H1 (cell line): ENCODE data around the gene RS1. TPM values are rescaled to one million over a fixed set of nuclear protein-coding genes. Genes with fewer than 3 reads are reported as not detected.

Source experiments
- CTCF ChIA-PET: fragments of 300-600 bp; sonication (Branson Sonifier 250); formaldehyde crosslinking; loops from one replicate; lab custom pipeline; 2021; ENCODE audit not compliant: partially characterized antibody; lab: Charles Lee
- POLR2A ChIA-PET: fragments of 300-600 bp; sonication (Branson Sonifier 250); formaldehyde crosslinking; loops from one replicate; lab custom pipeline; 2021; ENCODE audit warnings: inconsistent platforms; ENCODE audit not compliant: partially characterized antibody; lab: Charles Lee
- DNase-seq, 2 experiments: peaks; one replicate each; pipeline versions ENCODE4 v3.0.0 to v3.0.0-alpha.2; 2010 to 2022; ENCODE audit warnings: low spot score in 2 of 2, low read depth in 1 of 2, mixed read lengths in 1 of 2
- FAIRE-seq: peaks from 2 replicates; lab custom pipeline; 2011; peaks lifted over from hg19 to GRCh38; lab: Jason Lieb, UNC
- H2AFZ ChIP-seq: 2 replicates; pipeline ENCODE4 v1.8.1; 2012; ENCODE audit warnings: low read length, inconsistent platforms
- H2AK5ac ChIP-seq: 2 replicates; pipeline ENCODE4 v1.6.1; 2013; ENCODE audit warnings: low read depth, low read length
- H2BK120ac ChIP-seq: replicated peaks from 2 replicates; pipeline ENCODE3; 2013; ENCODE audit warnings: low read depth, low read length, inconsistent platforms
- H2BK12ac ChIP-seq: 2 replicates; pipeline ENCODE4 v1.6.1; 2013; ENCODE audit warnings: low read depth, low read length
- H2BK15ac ChIP-seq: 2 replicates; pipeline ENCODE4 v1.6.1; 2013; ENCODE audit warnings: low read length
- H2BK20ac ChIP-seq: 2 replicates; pipeline ENCODE4 v1.6.1; 2013; ENCODE audit warnings: low read length
- H2BK5ac ChIP-seq: 2 replicates; pipeline ENCODE4 v1.6.1; 2013; ENCODE audit warnings: low read depth, low read length
- H3K14ac ChIP-seq: 2 replicates; pipeline ENCODE4 v1.6.1; 2013; ENCODE audit warnings: inconsistent platforms; ENCODE audit not compliant: insufficient read length
- H3K18ac ChIP-seq: 2 replicates; pipeline ENCODE4 v1.6.1; 2013; ENCODE audit warnings: low read length; ENCODE audit errors: extremely low read depth
- H3K23ac ChIP-seq: 2 replicates; pipeline ENCODE4 v1.6.1; 2013; ENCODE audit warnings: inconsistent platforms; ENCODE audit not compliant: insufficient read length
- H3K23me2 ChIP-seq: 2 replicates; pipeline ENCODE4 v1.6.1; 2013; ENCODE audit warnings: low read depth, low read length
- H3K27ac ChIP-seq: 2 replicates; pipeline ENCODE4 v1.6.1; 2011; ENCODE audit warnings: low read depth, low read length, inconsistent platforms
- H3K27me3 ChIP-seq, 4 experiments: replicated peaks in 1 of 4; 1 replicate in 1 of 4; 2 replicates in 3 of 4; pipeline versions ENCODE4 v1.6.1 to v1.8.1; 2011 to 2013; ENCODE audit warnings: low read length in 3 of 4, mild to moderate bottlenecking in 3 of 4, inconsistent platforms in 2 of 4, mixed read lengths in 2 of 4, moderate library complexity in 1 of 4; ENCODE audit not compliant: control insufficient read depth in 3 of 4, insufficient read depth in 3 of 4; ENCODE audit errors: extremely low read depth in 1 of 4
- H3K36me3 ChIP-seq, 4 experiments: 2 replicates each; pipeline versions ENCODE4 v1.6.1 to v1.8.1; 2011 to 2013; ENCODE audit warnings: mild to moderate bottlenecking in 4 of 4, low read length in 3 of 4, moderate library complexity in 2 of 4, control low read depth in 1 of 4, inconsistent platforms in 1 of 4; ENCODE audit not compliant: insufficient read depth in 4 of 4, control insufficient read depth in 2 of 4
- H3K4ac ChIP-seq: replicated peaks from 2 replicates; pipeline ENCODE3; 2013; ENCODE audit warnings: low read length, low read depth, mixed read lengths, inconsistent platforms; ENCODE audit not compliant: insufficient read length
- H3K4me1 ChIP-seq, 4 experiments: replicated peaks in 1 of 4; 1 replicate in 1 of 4; 2 replicates in 3 of 4; pipeline versions ENCODE4 v1.6.1 to v1.8.1; 2011 to 2013; ENCODE audit warnings: low read length in 3 of 4, inconsistent platforms in 2 of 4, mixed read lengths in 1 of 4; ENCODE audit not compliant: insufficient read depth in 4 of 4, control insufficient read depth in 3 of 4
- H3K4me2 ChIP-seq, 2 experiments: 2 replicates each; pipeline versions ENCODE4 v1.6.1 to v1.8.1; 2011 to 2013; ENCODE audit warnings: low read depth in 2 of 2, low read length in 2 of 2, control low read depth in 1 of 2, inconsistent platforms in 1 of 2, mild to moderate bottlenecking in 1 of 2; ENCODE audit not compliant: insufficient read depth in 1 of 2
- H3K4me3 ChIP-seq, 4 experiments: fragments of 200-600, 300-600 bp in 1 of 4; sonication (generic), shearing (Covaris generic), sonication (Bioruptor Twin) in 1 of 4; 2 replicates each; pipeline versions ENCODE4 v1.5.1 to v1.8.1; 2011 to 2016; ENCODE audit warnings: low read length in 4 of 4, low read depth in 3 of 4, control low read depth in 2 of 4, inconsistent platforms in 2 of 4, mild to moderate bottlenecking in 2 of 4, mixed read lengths in 1 of 4, moderate library complexity in 1 of 4; ENCODE audit not compliant: insufficient read depth in 2 of 4; ENCODE audit errors: extremely low read depth in 1 of 4
- H3K56ac ChIP-seq: replicated peaks from 2 replicates; pipeline ENCODE3; 2013; ENCODE audit warnings: low read depth, mild to moderate bottlenecking, mixed read lengths, low read length, inconsistent platforms; ENCODE audit not compliant: insufficient read length
- H3K79me1 ChIP-seq: 2 replicates; pipeline ENCODE4 v1.6.1; 2013; ENCODE audit warnings: low read depth, low read length, control low read depth
- H3K79me2 ChIP-seq, 2 experiments: 2 replicates each; pipeline versions ENCODE4 v1.6.1 to v1.8.1; 2012 to 2013; ENCODE audit warnings: low read length in 2 of 2, mild to moderate bottlenecking in 2 of 2, inconsistent platforms in 1 of 2; ENCODE audit not compliant: insufficient read depth in 2 of 2, control insufficient read depth in 1 of 2
- H3K9ac ChIP-seq, 4 experiments: replicated peaks in 1 of 4; 1 replicate in 1 of 4; 2 replicates in 3 of 4; pipeline versions ENCODE4 v1.6.1 to v1.8.1; 2011 to 2013; ENCODE audit warnings: low read depth in 3 of 4, low read length in 3 of 4, control low read depth in 2 of 4, mild to moderate bottlenecking in 2 of 4, moderate library complexity in 2 of 4, inconsistent platforms in 1 of 4; ENCODE audit errors: extremely low read depth in 1 of 4
- H3K9me3 ChIP-seq, 2 experiments: 2 replicates each; pipeline versions ENCODE4 v1.6.1 to v1.8.1; 2012 to 2013; ENCODE audit warnings: mild to moderate bottlenecking in 2 of 2, moderate library complexity in 2 of 2, control low read depth in 1 of 2, inconsistent platforms in 1 of 2, low read depth in 1 of 2, low read length in 1 of 2, mixed read lengths in 1 of 2; ENCODE audit not compliant: insufficient read depth in 2 of 2
- H4K20me1 ChIP-seq, 2 experiments: replicated peaks in 1 of 2; 2 replicates each; pipeline versions ENCODE3 to v1.8.1; 2011 to 2013; ENCODE audit warnings: inconsistent platforms in 2 of 2, low read length in 2 of 2, mild to moderate bottlenecking in 1 of 2; ENCODE audit not compliant: insufficient read depth in 2 of 2, control insufficient read depth in 1 of 2
- H4K5ac ChIP-seq: 2 replicates; pipeline ENCODE4 v1.6.1; 2013; ENCODE audit warnings: low read length, low read depth, mixed read lengths, inconsistent platforms; ENCODE audit not compliant: insufficient read length
- H4K8ac ChIP-seq: 2 replicates; pipeline ENCODE4 v1.8.0; 2013; ENCODE audit warnings: mild to moderate bottlenecking, moderate library complexity, low read length, inconsistent platforms; ENCODE audit not compliant: insufficient read depth; ENCODE audit errors: extremely low read depth
- H4K91ac ChIP-seq: replicated peaks from 2 replicates; pipeline ENCODE3; 2013; ENCODE audit warnings: low read length, mixed read lengths, inconsistent platforms; ENCODE audit not compliant: insufficient read length
- BACH1 ChIP-seq: IDR thresholded peaks from 2 replicates; pipeline ENCODE4 v1.6.1; 2012; ENCODE audit warnings: low read length, improper control_type of control experiment
- BCL11A ChIP-seq, 2 experiments: IDR thresholded peaks; one replicate each; pipeline ENCODE4 v1.6.1; 2011; ENCODE audit warnings: low read depth in 2 of 2, low read length in 2 of 2, mild to moderate bottlenecking in 2 of 2
- CBX8 ChIP-seq: fragments of 300-800, 300-1000 bp; sonication (generic); IDR thresholded peaks from 2 replicates; pipeline ENCODE4 v1.7.1; 2016; ENCODE audit warnings: low read depth, low read length, borderline replicate concordance
- EZH2 ChIP-seq: fragments of 200-600 bp; sonication (generic); IDR thresholded peaks from 2 replicates; pipeline ENCODE4 v1.7.1; 2012; ENCODE audit warnings: low read depth, mild to moderate bottlenecking, moderate library complexity, low read length, inconsistent platforms; ENCODE audit not compliant: severe bottlenecking
- FOSL1 ChIP-seq: IDR thresholded peaks from 2 replicates; pipeline ENCODE4 v1.6.1; 2011; ENCODE audit warnings: mild to moderate bottlenecking, low read depth, low read length, moderate library complexity; ENCODE audit not compliant: insufficient read depth
- GABPA ChIP-seq: IDR thresholded peaks from 2 replicates; pipeline ENCODE4 v1.6.1; 2011; ENCODE audit warnings: mild to moderate bottlenecking, low read length, moderate library complexity, borderline replicate concordance; ENCODE audit not compliant: insufficient read depth
- KDM5A ChIP-seq: fragments of 200-600 bp; IDR thresholded peaks from 2 replicates; pipeline ENCODE4 v1.7.1; 2012; ENCODE audit warnings: mild to moderate bottlenecking, low read length, inconsistent platforms, mixed read lengths
- MAFK ChIP-seq: IDR thresholded peaks from 2 replicates; pipeline ENCODE4 v1.6.1; 2012; ENCODE audit warnings: low read depth, mild to moderate bottlenecking, improper control_type of control experiment, low read length
- NRF1 ChIP-seq: IDR thresholded peaks from 2 replicates; pipeline ENCODE4 v1.6.1; 2011; ENCODE audit warnings: mild to moderate bottlenecking, low read depth, low read length, improper control_type of control experiment
- POU5F1 ChIP-seq: IDR thresholded peaks from 2 replicates; pipeline ENCODE4 v1.6.1; 2011; ENCODE audit warnings: low read depth, mild to moderate bottlenecking, low read length, moderate library complexity
- RBBP5 ChIP-seq: IDR thresholded peaks from 2 replicates; pipeline ENCODE4 v1.7.1; 2012; ENCODE audit warnings: low read depth, mild to moderate bottlenecking, inconsistent platforms, low read length, moderate library complexity, borderline replicate concordance
- RFX5 ChIP-seq: IDR thresholded peaks from 2 replicates; pipeline ENCODE4 v1.6.1; 2011; ENCODE audit warnings: low read depth, low read length, improper control_type of control experiment, borderline replicate concordance
- SP4 ChIP-seq: IDR thresholded peaks from 2 replicates; pipeline ENCODE4 v1.6.1; 2012; ENCODE audit warnings: low read length, inconsistent platforms
- WGBS, 2 experiments: shearing (Covaris generic) in 1 of 2; methylation state at CpG; one replicate each; pipeline versions ENCODE4 v1.1.6 to v1.1.7; 2013 to 2015; ENCODE audit warnings: low lambda C conversion rate in 2 of 2, mixed read lengths in 2 of 2, inconsistent platforms in 1 of 2, low coverage in 1 of 2, missing lambda C conversion rate in 1 of 2; ENCODE audit not compliant: insufficient replicate concordance in 2 of 2, insufficient coverage in 1 of 2, insufficient read length in 1 of 2; ENCODE audit errors: extremely low coverage in 1 of 2, missing lambda C conversion rate in 1 of 2; 5-methylcytosine and 5-hydroxymethylcytosine counted together
- polyA plus RNA-seq, 7 experiments: library from polyadenylated mRNA; depleted of rRNA in 3 of 7; stranded (reverse) in 5 of 7; unstranded in 2 of 7; fragments of >200 nt in 5 of 7; fragments of 200-250 nt in 2 of 7; gene quantifications; 1 replicate in 5 of 7; 2 replicates in 1 of 7; 4 replicates in 1 of 7; pipeline versions ENCODE4 v1.2.1 to v1.2.3, GENCODE V29; 2011 to 2013; ENCODE audit warnings: missing spikeins in 2 of 7, mixed read lengths in 2 of 7
- total RNA-seq: library from RNA; stranded (reverse); fragmentation: NEBNext Ultra II Directional; extraction: Animal tissue kit (Norgen Biotek cat#: 25700); gene quantifications from 2 replicates; pipeline ENCODE4 v1.2.1, GENCODE V29; 2021

RS1 gene
- total and polyA plus RNA-seq, 2 of the 8 experiments (the other 6 are each of a cell fraction or from before 2014, with no cell fraction given) = 0.03 TPM; not detected in 1

DNA sequence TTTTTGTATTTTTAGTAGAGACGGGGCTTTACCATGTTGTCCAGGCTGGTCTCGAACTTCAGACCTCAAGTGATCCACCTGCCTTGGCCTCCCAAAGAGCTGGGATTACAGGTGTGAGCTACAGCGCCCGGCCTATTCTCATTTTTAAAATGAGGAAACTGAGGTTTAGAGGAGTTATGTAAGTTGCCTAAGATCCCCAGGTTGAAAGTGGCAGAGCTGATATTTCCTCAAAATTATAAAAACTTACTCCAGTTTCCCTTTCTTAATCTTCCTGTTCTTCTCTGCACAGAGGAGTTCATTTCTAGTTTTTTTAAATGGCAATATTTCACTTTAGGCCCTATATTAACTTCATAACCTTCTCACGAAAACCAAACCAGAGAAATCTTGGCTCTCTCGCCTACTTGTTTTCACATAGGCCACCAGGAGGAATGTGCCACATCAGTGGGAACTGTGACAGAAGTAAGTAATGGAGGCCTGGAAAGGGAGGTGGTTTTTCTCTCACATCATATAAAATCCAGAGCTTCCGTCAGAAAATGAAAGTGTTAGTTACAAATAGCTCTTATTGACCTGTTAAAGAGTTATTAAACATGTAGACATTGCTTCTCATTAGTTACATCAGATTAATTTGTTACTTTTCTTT is 16.1 kb upstream of the RS1 start:
- Histone ChIP-seq H3K18ac (no peak overlapping the region), H3K4ac (no peak overlapping the region), H3K56ac (no peak overlapping the region), H3K9me3 (no peaks in the 10 kb centered on the region), H3K4me2 (no peak overlapping the region), H3K27ac (no peak overlapping the region), H3K9ac (no peak overlapping the region), H3K4me3 (no peak overlapping the region), H2BK15ac (no peak overlapping the region), H3K36me3 (no peaks in the 10 kb centered on the region), H2BK120ac (no peak overlapping the region), H4K5ac (no peak overlapping the region), H3K27me3 (no peaks in the 10 kb centered on the region), H3K23ac (no peak overlapping the region), H2BK5ac (no peak overlapping the region), H4K20me1 (no peaks in the 10 kb centered on the region), H3K14ac (no peak overlapping the region), H4K91ac (no peak overlapping the region), H3K4me1 (0 out of 7 replicates have a peak, but pooled peaks cover 0 to 2% (median 0%) of the 10 kb centered on the region in 4 experiments), H2AFZ (no peak overlapping the region), H2AK5ac (no peak overlapping the region), H2BK12ac (no peak overlapping the region), H3K23me2 (no peaks in the 10 kb centered on the region), H2BK20ac (no peak overlapping the region), H4K8ac (no peak overlapping the region), H3K79me1 (no peaks in the 10 kb centered on the region), H3K79me2 (no peaks in the 10 kb centered on the region)
- 94% methylated on average over 5 of the region's 7 CpGs; no CpG with 5 or more reads in 1 of the 2 experiments for WGBS, 2 experiments
- no peak for TF ChIP-seq RBBP5
- TF ChIP-seq FOSL1 = no peak
- no peak for TF ChIP-seq BCL11A (IDR thresholded peaks at IDR 0.05; ENCODE audit: low read depth in 2 of 2, low read length in 2 of 2)
- no peak for TF ChIP-seq KDM5A
- TF ChIP-seq SP4 = no peak
- no peak for TF ChIP-seq EZH2
- TF ChIP-seq CBX8 = no peak
- TF ChIP-seq RFX5 = no peak
- no peak for TF ChIP-seq POU5F1
- TF ChIP-seq BACH1 = no peak
- TF ChIP-seq MAFK = no peak
- no peak for TF ChIP-seq NRF1
- no peak for TF ChIP-seq GABPA
- ChIA-PET POLR2A (no interaction called here), CTCF (interaction anchor here (1.5 to 1.7 kb wide), 2 partner anchors 12 kb away, joined by 6 to 14 read pairs; no protein-coding TSS in a partner anchor)
- no peak for DNase-seq
- FAIRE-seq = no peak
